ENCODE measurements around the gene TEX26. TPM values are rescaled to one million over a fixed set of nuclear protein-coding genes. Genes with fewer than 3 reads are reported as not detected.

Gene TEX26
- total RNA-seq, 2 experiments from 2014 or later, result not detected

DNA sequence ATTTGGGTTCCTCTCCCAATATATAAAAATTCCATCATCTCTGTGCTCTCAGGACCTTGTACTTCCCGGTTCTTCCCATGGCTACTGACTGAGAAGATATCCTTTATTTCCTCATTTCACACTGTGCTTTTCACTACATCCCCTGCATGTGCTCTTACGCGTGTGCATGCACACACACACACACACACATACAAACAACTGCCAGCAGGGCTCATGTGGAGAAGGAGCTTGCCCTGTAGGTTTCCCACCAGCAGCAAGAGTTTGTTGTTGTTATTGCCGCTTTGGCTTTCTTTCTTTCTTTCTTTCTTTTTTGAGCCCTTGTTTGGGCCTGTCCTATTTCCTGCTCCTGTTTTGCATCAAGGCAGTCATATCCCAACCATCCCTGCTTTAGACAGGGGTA is 43.6 kb downstream of the TEX26 start:
- intact Hi-C loops (cut with micrococcal nuclease; ENCODE audit: unreplicated experiment), result loop anchor here (10.0 kb wide), 1 partner anchor 179 kb away; no protein-coding TSS in a partner anchor
- DNase-seq (ENCODE audit: low spot score), result no peak
- H4K20me1 ChIP-seq (ENCODE audit: insufficient read depth, low read length), result no peaks in the 10 kb centered on the region
- H3K4me1 ChIP-seq (ENCODE audit: insufficient read depth, low read length, poor library complexity, severe bottlenecking), result no peaks in the 10 kb centered on the region
- POLR2A ChIA-PET, result no interaction called here
- no peaks in the 10 kb centered on the region for H3K9me2 ChIP-seq (ENCODE audit: insufficient read depth, low read length)
- no peak overlapping the region for H3K4me3 ChIP-seq (ENCODE audit: low read depth, low read length, poor library complexity, severe bottlenecking)
- H3K9me3 ChIP-seq (ENCODE audit: low read length), result no peaks in the 10 kb centered on the region
- CTCF ChIA-PET (ENCODE audit: unreplicated experiment), result interaction anchor here (0.6 kb wide), 1 partner anchor 51 kb away, joined by 3 read pairs; no protein-coding TSS in a partner anchor
- TF ChIP-seq, protein P1, sequence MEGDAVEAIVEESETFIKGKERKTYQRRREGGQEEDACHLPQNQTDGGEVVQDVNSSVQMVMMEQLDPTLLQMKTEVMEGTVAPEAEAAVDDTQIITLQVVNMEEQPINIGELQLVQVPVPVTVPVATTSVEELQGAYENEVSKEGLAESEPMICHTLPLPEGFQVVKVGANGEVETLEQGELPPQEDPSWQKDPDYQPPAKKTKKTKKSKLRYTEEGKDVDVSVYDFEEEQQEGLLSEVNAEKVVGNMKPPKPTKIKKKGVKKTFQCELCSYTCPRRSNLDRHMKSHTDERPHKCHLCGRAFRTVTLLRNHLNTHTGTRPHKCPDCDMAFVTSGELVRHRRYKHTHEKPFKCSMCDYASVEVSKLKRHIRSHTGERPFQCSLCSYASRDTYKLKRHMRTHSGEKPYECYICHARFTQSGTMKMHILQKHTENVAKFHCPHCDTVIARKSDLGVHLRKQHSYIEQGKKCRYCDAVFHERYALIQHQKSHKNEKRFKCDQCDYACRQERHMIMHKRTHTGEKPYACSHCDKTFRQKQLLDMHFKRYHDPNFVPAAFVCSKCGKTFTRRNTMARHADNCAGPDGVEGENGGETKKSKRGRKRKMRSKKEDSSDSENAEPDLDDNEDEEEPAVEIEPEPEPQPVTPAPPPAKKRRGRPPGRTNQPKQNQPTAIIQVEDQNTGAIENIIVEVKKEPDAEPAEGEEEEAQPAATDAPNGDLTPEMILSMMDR (conservative IDR thresholded peaks at IDR 0.05; ENCODE audit: low read length), result no peak
- no peak for TF ChIP-seq EZH2phosphoT487 (IDR thresholded peaks at IDR 0.05; ENCODE audit: borderline replicate concordance, low read depth, low read length)
- no peak overlapping the region for H2AFZ ChIP-seq (ENCODE audit: low read length)
- H3K27ac ChIP-seq (ENCODE audit: low read depth, low read length, poor library complexity, severe bottlenecking), result no peak overlapping the region
- H3K79me2 ChIP-seq (ENCODE audit: insufficient read depth, low read depth, low read length), result no peaks in the 10 kb centered on the region
- no TSS peak for BruUV-seq (replicated peaks)
- no peaks in the 10 kb centered on the region for H3K36me3 ChIP-seq (ENCODE audit: insufficient read depth, low read length)
- H3K4me2 ChIP-seq (ENCODE audit: low read length), result no peak overlapping the region

DNA sequence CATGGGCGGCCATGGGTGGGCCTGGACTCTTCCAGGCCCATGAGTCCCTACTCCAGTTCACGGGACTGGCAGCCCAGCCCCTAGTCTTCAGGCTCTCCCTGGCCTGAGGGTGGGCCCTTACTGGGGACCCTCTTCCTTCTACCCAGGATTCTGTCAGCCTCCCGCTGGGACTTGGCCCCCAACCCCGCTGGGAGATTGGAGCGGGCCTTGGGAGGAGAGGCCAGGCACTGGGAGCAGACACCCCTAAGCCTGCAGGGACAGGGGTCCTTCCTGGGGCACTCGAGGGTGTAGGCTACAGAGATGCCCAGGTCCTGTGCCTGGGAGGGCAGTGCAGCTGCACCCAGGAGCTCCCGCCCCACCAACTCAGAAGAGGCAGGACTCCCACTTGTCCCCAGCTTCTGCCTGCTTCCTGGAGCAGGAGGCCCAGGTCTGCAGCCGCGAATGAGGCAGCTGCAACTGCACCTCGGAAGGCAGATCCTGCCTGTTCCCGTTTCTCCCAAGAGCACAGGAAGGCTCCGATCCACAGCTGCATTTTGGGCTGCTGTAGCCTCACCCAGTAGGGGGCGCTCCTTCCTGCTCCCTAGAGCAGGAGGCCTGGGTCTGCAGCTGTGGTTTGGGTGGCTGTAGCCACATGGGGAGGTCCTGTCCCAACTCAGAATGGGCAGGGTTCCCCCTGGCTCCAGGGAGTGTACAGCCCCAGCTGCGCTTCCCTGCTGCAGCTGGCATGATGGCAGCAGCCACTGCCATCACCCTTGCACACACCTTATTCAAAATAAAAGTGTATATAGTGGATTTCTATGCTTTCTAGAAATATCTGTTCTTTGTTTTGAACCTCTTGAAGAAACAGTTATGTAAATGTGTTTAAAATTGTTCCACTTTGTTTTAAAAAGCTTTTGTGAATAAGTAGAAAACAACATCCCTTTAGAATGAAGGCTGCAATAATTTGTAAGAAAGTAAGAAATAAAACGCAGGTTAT is 46.8 kb downstream of the TEX26 start:
- Histone ChIP-seq H3K36me3 (ENCODE audit: insufficient read depth, low read length) (no peaks in the 10 kb centered on the region), H3K4me1 (ENCODE audit: insufficient read depth, low read length, poor library complexity, severe bottlenecking) (no peaks in the 10 kb centered on the region), H3K27ac (ENCODE audit: low read depth, low read length, poor library complexity, severe bottlenecking) (no peak overlapping the region), H4K20me1 (ENCODE audit: insufficient read depth, low read length) (no peaks in the 10 kb centered on the region), H3K9me2 (ENCODE audit: insufficient read depth, low read length) (no peaks in the 10 kb centered on the region), H3K4me3 (ENCODE audit: low read depth, low read length, poor library complexity, severe bottlenecking) (no peak overlapping the region), H2AFZ (ENCODE audit: low read length) (no peak overlapping the region), H3K79me2 (ENCODE audit: insufficient read depth, low read depth, low read length) (no peaks in the 10 kb centered on the region), H3K4me2 (ENCODE audit: low read length) (no peak overlapping the region), H3K9me3 (ENCODE audit: low read length) (no peaks in the 10 kb centered on the region)
- ChIA-PET POLR2A (interaction anchor here (0.5 kb wide), 1 partner anchor 173 kb away, joined by 3 read pairs; no protein-coding TSS in a partner anchor), CTCF (ENCODE audit: unreplicated experiment) (interaction anchor here (1.5 kb wide), 1 partner anchor 65 kb away, joined by 6 read pairs; no protein-coding TSS in a partner anchor)
- intact Hi-C loops (cut with micrococcal nuclease; ENCODE audit: unreplicated experiment), result loop anchor here (1.0 to 10.0 kb wide), 2 partner anchors 65 to 176 kb away; no protein-coding TSS in a partner anchor
- peak; percentile 60 for DNase-seq (ENCODE audit: low spot score)
- BruUV-seq (replicated peaks), result no TSS peak
- TF ChIP-seq, protein P1 (conservative IDR thresholded peaks at IDR 0.05; ENCODE audit: low read length), result peak; percentile 89
- TF ChIP-seq EZH2phosphoT487 (IDR thresholded peaks at IDR 0.05; ENCODE audit: borderline replicate concordance, low read depth, low read length), result no peak

- Histone ChIP-seq H3K4me1 (ENCODE audit: insufficient read depth, low read length, poor library complexity, severe bottlenecking) (no peaks in the 10 kb centered on the region), H3K4me3 (ENCODE audit: low read depth, low read length, poor library complexity, severe bottlenecking) (no peak overlapping the region), H2AFZ (ENCODE audit: low read length) (no peak overlapping the region), H3K79me2 (ENCODE audit: insufficient read depth, low read depth, low read length) (no peaks in the 10 kb centered on the region), H3K9me2 (ENCODE audit: insufficient read depth, low read length) (no peaks in the 10 kb centered on the region), H3K36me3 (ENCODE audit: insufficient read depth, low read length) (no peaks in the 10 kb centered on the region), H3K9me3 (ENCODE audit: low read length) (no peaks in the 10 kb centered on the region), H3K4me2 (ENCODE audit: low read length) (no peak overlapping the region), H3K27ac (ENCODE audit: low read depth, low read length, poor library complexity, severe bottlenecking) (no peak overlapping the region), H4K20me1 (ENCODE audit: insufficient read depth, low read length) (no peaks in the 10 kb centered on the region)
- BruUV-seq (replicated peaks), result no TSS peak
- ChIA-PET CTCF (ENCODE audit: unreplicated experiment) (no interaction called here), POLR2A (no interaction called here)
- TF ChIP-seq, protein P1 (conservative IDR thresholded peaks at IDR 0.05; ENCODE audit: low read length), result no peak
- TF ChIP-seq EZH2phosphoT487 (IDR thresholded peaks at IDR 0.05; ENCODE audit: borderline replicate concordance, low read depth, low read length), result no peak
- no peak for DNase-seq (ENCODE audit: low spot score)
- intact Hi-C loops (cut with micrococcal nuclease; ENCODE audit: unreplicated experiment), result no loop called here
These were observed 50.0 kb downstream of the TEX26 start for GRCh38 chr13:30982506-30982905.

Data from OCI-LY7 (cell line).